Thymus (tissue), 11 donors: Measurements from ENCODE around the gene ELP4. TPM values are rescaled to one million over a fixed set of nuclear protein-coding genes. Genes with fewer than 3 reads are reported as not detected.
"Not testable (repeated sequence)": the region's sequence is repeated elsewhere in the genome, so short reads cannot be mapped to it uniquely, and the experiment has no call there.

Source experiments
- DNase-seq, 9 donors: peaks; one replicate each; pipeline ENCODE4 v3.0.0-alpha.2; 2013; ENCODE audit warnings: low spot score in 9 of 9, low read depth in 6 of 9, missing footprints in 1 of 9
- H3K27ac ChIP-seq, 2 donors: one replicate each; pipeline ENCODE4 v1.5.1; 2013; ENCODE audit warnings: control low read depth in 1 of 2, low read depth in 1 of 2, low read length in 1 of 2, mild to moderate bottlenecking in 1 of 2, moderate library complexity in 1 of 2
- H3K27me3 ChIP-seq, 2 donors: one replicate each; pipeline ENCODE4 v1.5.1; 2013; ENCODE audit warnings: low read length in 1 of 2; ENCODE audit not compliant: control insufficient read depth in 2 of 2, insufficient read depth in 1 of 2
- H3K36me3 ChIP-seq, 2 donors: one replicate each; pipeline ENCODE4 v1.5.1; 2013; ENCODE audit warnings: low read length in 1 of 2, mild to moderate bottlenecking in 1 of 2, moderate library complexity in 1 of 2; ENCODE audit not compliant: control insufficient read depth in 2 of 2, insufficient read depth in 2 of 2
- H3K4me1 ChIP-seq, 2 donors: one replicate each; pipeline ENCODE4 v1.5.1; 2013; ENCODE audit warnings: low read length in 2 of 2; ENCODE audit not compliant: control insufficient read depth in 2 of 2, insufficient read depth in 2 of 2
- H3K4me3 ChIP-seq, 2 donors: one replicate each; pipeline ENCODE4 v1.5.1; 2013; ENCODE audit warnings: low read length in 2 of 2, control low read depth in 1 of 2, mild to moderate bottlenecking in 1 of 2
- H3K9me3 ChIP-seq, 2 donors: one replicate each; pipeline ENCODE4 v1.5.1; 2013; ENCODE audit warnings: low read length in 1 of 2, mild to moderate bottlenecking in 1 of 2; ENCODE audit not compliant: control insufficient read depth in 2 of 2, insufficient read depth in 1 of 2
- WGBS: extraction: QIAGEN DNeasy Blood & Tissue Kit; methylation state at CpG from one replicate; pipeline ENCODE4 v1.1.7; 2013; 5-methylcytosine and 5-hydroxymethylcytosine counted together
- polyA plus RNA-seq: library from polyadenylated mRNA; stranded (reverse); fragments of 200-250 nt; gene quantifications from one replicate; pipeline ENCODE4 v1.2.3, GENCODE V29; 2013
- total RNA-seq: library from RNA; stranded (reverse); fragments of 120-200 nt; gene quantifications from one replicate; pipeline ENCODE4 v1.2.4, GENCODE V29; 2013
- donor health status: healthy.

ELP4 gene
- total and polyA plus RNA-seq, 2 donors = 20.6 to 26.8 TPM

DNA sequence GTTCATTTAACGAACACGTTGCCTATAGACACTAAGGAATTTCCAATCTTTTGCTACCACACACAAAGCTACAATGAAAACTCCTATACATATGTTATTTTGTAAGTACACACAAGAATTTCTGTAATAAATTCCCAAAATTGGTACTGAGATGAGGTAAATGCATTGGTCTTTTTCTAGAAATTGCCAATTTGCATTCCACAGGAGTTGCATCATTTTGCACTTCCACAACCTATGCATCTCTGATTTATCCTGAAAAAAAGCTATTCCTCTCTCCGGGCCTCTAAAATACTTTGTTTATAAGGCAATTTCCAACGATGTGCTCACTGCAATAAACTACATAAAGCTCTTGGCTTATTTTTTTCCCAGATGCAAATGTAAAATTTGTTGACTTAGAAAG, 25.1 kb upstream of the ELP4 start:
- no peak overlapping the region for H3K4me3 ChIP-seq
- no peaks in the 10 kb centered on the region for H3K4me1 ChIP-seq
- no peaks in the 10 kb centered on the region for H3K9me3 ChIP-seq
- 97% methylated on average over 4 of the region's 4 CpGs for WGBS
- no peak overlapping the region for H3K27ac ChIP-seq
- H3K27me3 ChIP-seq = no peaks in the 10 kb centered on the region
- H3K36me3 ChIP-seq = no peaks in the 10 kb centered on the region
- no peak for DNase-seq

- peak in 7 of 9 donors; percentile 7 to 57 (median 16) for DNase-seq
- H3K27ac ChIP-seq = no peak overlapping the region
- WGBS = 42% methylated on average over 1 of the region's 1 CpG
Measured at GRCh38 chr11:31487848-31488247, 21.7 kb upstream of the ELP4 start.

GRCh38 chr11:31492320-31492913, 17.1 kb upstream of the ELP4 start:
- Histone ChIP-seq H3K27me3 (no peaks in the 10 kb centered on the region), H3K4me3 (no peak overlapping the region), H3K9me3 (no peaks in the 10 kb centered on the region), H3K36me3 (peaks cover 0 to 4% of the 10 kb centered on the region in 2 donors), H3K27ac (no peak overlapping the region), H3K4me1 (no peaks in the 10 kb centered on the region)
- DNase-seq = no peak
- 96% methylated on average over 2 of the region's 2 CpGs for WGBS

More at GRCh38 chr11:31487848-31488247, 21.7 kb upstream of the ELP4 start:
- H3K9me3 ChIP-seq = no peaks in the 10 kb centered on the region
- H3K4me3 ChIP-seq = no peak overlapping the region
- H3K36me3 ChIP-seq = no peaks in the 10 kb centered on the region
- H3K4me1 ChIP-seq = no peaks in the 10 kb centered on the region
- H3K27me3 ChIP-seq = no peaks in the 10 kb centered on the region

DNA sequence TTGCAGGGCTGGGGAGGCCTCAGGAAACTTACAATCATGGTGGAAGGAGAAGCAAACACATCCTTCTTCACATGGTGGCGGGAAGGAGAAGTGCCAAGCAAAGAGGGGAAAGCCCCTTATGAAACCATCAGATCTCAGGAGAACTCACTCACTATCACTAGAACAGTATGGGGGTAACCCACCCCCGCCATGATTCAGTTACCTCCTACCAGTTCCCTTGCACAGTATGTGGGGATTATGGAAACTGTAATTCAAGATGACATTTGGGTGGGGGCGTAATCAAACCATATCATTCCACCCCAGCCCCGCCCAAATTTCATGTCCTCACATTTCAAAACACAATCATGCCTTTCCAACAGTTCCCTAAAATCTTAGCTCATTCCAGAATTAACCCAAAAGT, 16.3 kb upstream of the ELP4 start:
- no peak overlapping the region for H3K27ac ChIP-seq
- no peaks in the 10 kb centered on the region for H3K27me3 ChIP-seq
- DNase-seq = no peak
- no peaks in the 10 kb centered on the region for H3K4me1 ChIP-seq
- H3K36me3 ChIP-seq = peaks cover 0 to 4% of the 10 kb centered on the region in 2 donors
- no peaks in the 10 kb centered on the region for H3K9me3 ChIP-seq
- 98% methylated on average over 4 of the region's 4 CpGs for WGBS
- no peak overlapping the region for H3K4me3 ChIP-seq

- H3K27ac ChIP-seq, DNase-seq, H3K9me3 ChIP-seq, H3K36me3 ChIP-seq, H3K27me3 ChIP-seq, H3K4me1 ChIP-seq, H3K4me3 ChIP-seq: not testable (repeated sequence)
- 99% methylated on average over 4 of the region's 4 CpGs for whole genome bisulfite sequencing
Measured at GRCh38 chr11:31493762-31494161, 15.8 kb upstream of the ELP4 start.

GRCh38 chr11:31499576-31500178, 9.9 kb upstream of the ELP4 start:
- H3K27ac ChIP-seq = no peak overlapping the region
- no peak for DNase-seq
- 97% methylated on average over 3 of the region's 3 CpGs for WGBS
- peaks cover under 1 to 4% of the 10 kb centered on the region in 2 donors for H3K36me3 ChIP-seq
- no peak overlapping the region for H3K4me3 ChIP-seq
- no peaks in the 10 kb centered on the region for H3K27me3 ChIP-seq
- no peaks in the 10 kb centered on the region for H3K9me3 ChIP-seq
- H3K4me1 ChIP-seq = no peaks in the 10 kb centered on the region

DNA sequence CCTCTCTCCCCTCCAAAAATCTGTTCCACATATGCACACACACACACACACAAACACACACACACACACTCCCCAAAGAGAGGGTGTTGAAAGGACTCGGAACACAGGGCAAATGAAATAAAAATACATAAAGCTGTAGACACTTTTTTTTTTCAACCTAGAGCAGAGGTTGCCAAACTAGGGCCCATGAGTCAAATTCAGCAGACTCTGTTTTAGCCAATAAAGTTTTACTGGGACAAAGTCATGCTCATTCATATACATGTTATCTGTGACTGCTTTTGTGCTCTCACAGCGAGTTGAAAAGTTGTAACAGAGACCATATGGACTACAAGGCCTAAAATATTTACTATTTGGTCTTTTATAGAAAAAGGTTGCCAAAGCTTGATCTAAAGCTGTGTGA, 9.0 kb upstream of the ELP4 start:
- Histone ChIP-seq H3K36me3 (peaks cover 0 to 7% of the 10 kb centered on the region in 2 donors), H3K9me3 (no peaks in the 10 kb centered on the region), H3K4me1 (no peaks in the 10 kb centered on the region), H3K4me3 (no peak overlapping the region), H3K27ac (no peak overlapping the region), H3K27me3 (no peaks in the 10 kb centered on the region)
- over 99% methylated on average over 2 of the region's 2 CpGs for WGBS
- no peak for DNase-seq

GRCh38 chr11:31509051-31509428, 527 bp upstream of the ELP4 start:
- Histone ChIP-seq H3K4me3 (peak overlapping the region; percentile 74 to 98), H3K4me1 (no peaks in the 10 kb centered on the region), H3K9me3 (no peaks in the 10 kb centered on the region), H3K27ac (peak overlapping the region; percentile 53 to 87), H3K27me3 (no peaks in the 10 kb centered on the region), H3K36me3 (peaks cover 0 to 7% of the 10 kb centered on the region in 2 donors)
- DNase-seq = peak in 1 of 9 donors; percentile 32
- WGBS = 1% methylated on average over 8 of the region's 8 CpGs

DNA sequence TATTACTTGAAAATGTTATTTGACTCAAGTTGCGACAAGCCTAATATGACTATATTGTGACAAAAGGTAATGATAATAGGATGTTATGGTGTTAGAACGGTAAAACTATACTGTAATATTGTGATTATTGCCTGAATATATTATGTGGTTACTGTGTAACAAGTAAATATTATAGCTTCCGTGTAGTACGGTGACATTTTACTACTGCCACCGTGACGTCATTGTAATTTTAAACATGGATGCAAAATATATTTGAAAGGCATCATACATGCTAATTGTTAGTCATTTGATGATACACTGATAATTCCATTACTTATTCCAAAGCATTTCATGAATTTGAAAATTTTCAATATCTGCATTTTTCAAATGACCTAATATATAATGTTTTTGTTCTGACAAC, 2.5 kb downstream of the ELP4 start:
- no peaks in the 10 kb centered on the region for H3K36me3 ChIP-seq
- H3K27me3 ChIP-seq = no peaks in the 10 kb centered on the region
- WGBS = 88% methylated on average over 6 of the region's 6 CpGs
- H3K27ac ChIP-seq = no peak overlapping the region
- H3K9me3 ChIP-seq = no peaks in the 10 kb centered on the region
- no peaks in the 10 kb centered on the region for H3K4me1 ChIP-seq
- H3K4me3 ChIP-seq = no peak overlapping the region
- DNase-seq = no peak
